Left lung (tissue), 10 donors: ENCODE measurements around the gene TECTB. TPM values are rescaled to one million over a fixed set of nuclear protein-coding genes. Genes with fewer than 3 reads are reported as not detected.

ENCODE experiments used
- ATAC-seq: fragments of 200-7000 bp; cut with Tn5 transposase; one replicate; pipeline ENCODE4 v1.9.1; 2020; ENCODE audit warnings: moderate library complexity
- DNase-seq, 4 donors: peaks; one replicate each; pipeline ENCODE4 v3.0.0-alpha.2; 2013 to 2020
- H3K27ac ChIP-seq, 2 donors: fragments of 200-600 bp; sonication (generic) in 1 of 2; one replicate each; pipeline versions ENCODE4 v1.5.0 to v1.8.0; 2020 to 2021
- H3K27me3 ChIP-seq, 2 donors: fragments of 200-600 bp; sonication (generic) in 1 of 2; one replicate each; pipeline versions ENCODE4 v1.5.0 to v1.8.0; 2020 to 2021
- H3K36me3 ChIP-seq, 2 donors: fragments of 200-600 bp; sonication (generic) in 1 of 2; one replicate each; pipeline versions ENCODE4 v1.5.0 to v1.8.0; 2020 to 2021
- H3K4me1 ChIP-seq, 2 donors: fragments of 200-600 bp; one replicate each; pipeline ENCODE4 v1.8.0; 2021
- H3K4me3 ChIP-seq, 2 donors: fragments of 200-600 bp; sonication (generic) in 1 of 2; one replicate each; pipeline versions ENCODE4 v1.5.0 to v1.8.0; 2020 to 2021; ENCODE audit warnings: mild to moderate bottlenecking in 1 of 2
- H3K9me3 ChIP-seq, 2 donors: fragments of 200-600 bp; sonication (generic) in 1 of 2; one replicate each; pipeline versions ENCODE4 v1.5.0 to v1.8.0; 2020 to 2021
- intact Hi-C, 2 donors: fragments of 100-400 bp; cut with DNase I; formaldehyde crosslinking; loops; one replicate each; pipeline versions ENCODE4 v1.11.2 to v1.14.2; 2022
- polyA plus RNA-seq, 6 donors: library from polyadenylated mRNA; unstranded; fragments of 120-200 nt; gene quantifications; one replicate each; pipeline ENCODE4 v1.2.1, GENCODE V29; 2013; ENCODE audit not compliant: insufficient read length in 6 of 6
- total RNA-seq, 2 donors: library from RNA; stranded (reverse); fragmentation: NEBNext Ultra II Directional; extraction: Animal tissue kit (Norgen Biotek cat#: 25700); gene quantifications; one replicate each; pipeline ENCODE4 v1.2.1, GENCODE V29; 2021
- TF ChIP-seq, protein P1 (sequence below), 2 donors: fragments of 200-600 bp; sonication (generic) in 1 of 2; IDR thresholded peaks; one replicate each; pipeline versions ENCODE4 v1.5.0 to v1.8.0; 2021; ENCODE audit warnings: antibody characterized with exemption in 2 of 2
- donor health status: DM: no; HTN: yes; CAD: no.
- donor health status: DM: no; HTN: no; CAD: no.

Gene TECTB
- total and polyA plus RNA-seq, 8 donors, result not detected

DNA sequence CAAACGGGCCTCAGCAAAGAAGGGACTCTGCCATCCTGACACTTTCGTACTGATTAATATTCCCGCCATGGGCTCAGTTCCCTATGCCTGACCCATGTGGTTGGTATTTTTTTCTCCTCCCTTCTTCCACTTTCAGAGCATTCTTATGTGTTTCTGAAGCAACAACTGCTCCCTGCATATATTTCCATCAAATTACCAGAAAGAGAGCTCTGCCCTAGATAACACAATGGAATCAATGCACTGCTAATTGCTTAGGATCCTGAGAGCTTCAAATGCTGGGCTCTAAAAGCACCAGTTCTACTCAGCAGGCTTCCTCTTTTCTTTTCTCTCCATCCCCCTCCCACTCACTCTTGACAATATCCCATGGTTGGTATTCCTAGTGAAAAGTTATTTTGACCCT lies 5.3 kb downstream of the TECTB start:
- H3K27ac ChIP-seq, result no peak overlapping the region
- peaks cover 0 to 2% of the 10 kb centered on the region in 2 donors for H3K27me3 ChIP-seq
- TF ChIP-seq, protein P1, sequence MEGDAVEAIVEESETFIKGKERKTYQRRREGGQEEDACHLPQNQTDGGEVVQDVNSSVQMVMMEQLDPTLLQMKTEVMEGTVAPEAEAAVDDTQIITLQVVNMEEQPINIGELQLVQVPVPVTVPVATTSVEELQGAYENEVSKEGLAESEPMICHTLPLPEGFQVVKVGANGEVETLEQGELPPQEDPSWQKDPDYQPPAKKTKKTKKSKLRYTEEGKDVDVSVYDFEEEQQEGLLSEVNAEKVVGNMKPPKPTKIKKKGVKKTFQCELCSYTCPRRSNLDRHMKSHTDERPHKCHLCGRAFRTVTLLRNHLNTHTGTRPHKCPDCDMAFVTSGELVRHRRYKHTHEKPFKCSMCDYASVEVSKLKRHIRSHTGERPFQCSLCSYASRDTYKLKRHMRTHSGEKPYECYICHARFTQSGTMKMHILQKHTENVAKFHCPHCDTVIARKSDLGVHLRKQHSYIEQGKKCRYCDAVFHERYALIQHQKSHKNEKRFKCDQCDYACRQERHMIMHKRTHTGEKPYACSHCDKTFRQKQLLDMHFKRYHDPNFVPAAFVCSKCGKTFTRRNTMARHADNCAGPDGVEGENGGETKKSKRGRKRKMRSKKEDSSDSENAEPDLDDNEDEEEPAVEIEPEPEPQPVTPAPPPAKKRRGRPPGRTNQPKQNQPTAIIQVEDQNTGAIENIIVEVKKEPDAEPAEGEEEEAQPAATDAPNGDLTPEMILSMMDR (IDR thresholded peaks at IDR 0.05), result no peak
- H3K36me3 ChIP-seq, result no peaks in the 10 kb centered on the region
- no peak for DNase-seq
- H3K4me1 ChIP-seq, result no peaks in the 10 kb centered on the region
- no peak for ATAC-seq
- H3K9me3 ChIP-seq, result no peaks in the 10 kb centered on the region
- H3K4me3 ChIP-seq, result no peak overlapping the region
- intact Hi-C loops, result no loop called here

DNA sequence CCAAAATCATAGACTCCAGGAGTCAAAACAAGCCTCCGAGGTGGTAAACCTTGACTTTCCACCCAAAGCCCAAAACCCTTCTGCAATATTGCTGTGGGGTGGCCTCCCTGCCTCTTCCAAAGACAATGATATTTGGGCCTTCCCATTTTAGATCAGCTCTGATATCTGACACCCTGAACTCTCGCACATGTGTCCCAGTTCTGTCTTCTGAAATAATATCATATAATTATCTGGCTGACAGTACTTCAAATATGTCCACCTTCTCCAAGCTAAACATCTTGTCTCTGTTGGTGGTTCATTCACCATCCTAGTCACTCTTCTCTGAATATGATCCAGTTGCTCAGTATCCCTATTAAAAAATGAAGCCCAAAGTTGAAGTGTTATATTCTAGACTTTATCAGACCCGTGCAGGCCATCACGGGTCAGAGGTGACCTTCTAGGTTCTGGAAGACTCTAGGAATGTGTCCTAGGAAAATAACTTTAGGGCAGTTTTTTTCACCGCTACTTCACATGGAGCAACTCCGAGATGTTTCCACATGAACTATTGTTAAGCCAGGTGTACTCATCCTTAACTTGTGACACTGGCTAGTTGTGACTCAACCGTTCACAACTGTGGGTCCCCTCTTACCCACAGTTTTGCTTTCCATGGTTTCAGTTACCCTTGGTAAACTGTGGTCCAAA lies 6.3 kb downstream of the TECTB start:
- ATAC-seq (no peak), DNase-seq (no peak)
- Histone ChIP-seq H3K4me3 (no peak overlapping the region), H3K9me3 (no peaks in the 10 kb centered on the region), H3K4me1 (no peaks in the 10 kb centered on the region), H3K36me3 (no peaks in the 10 kb centered on the region), H3K27me3 (no peaks in the 10 kb centered on the region), H3K27ac (no peak overlapping the region)
- TF ChIP-seq, protein P1 (IDR thresholded peaks at IDR 0.05), result no peak
- intact Hi-C loops, result no loop called here

DNA sequence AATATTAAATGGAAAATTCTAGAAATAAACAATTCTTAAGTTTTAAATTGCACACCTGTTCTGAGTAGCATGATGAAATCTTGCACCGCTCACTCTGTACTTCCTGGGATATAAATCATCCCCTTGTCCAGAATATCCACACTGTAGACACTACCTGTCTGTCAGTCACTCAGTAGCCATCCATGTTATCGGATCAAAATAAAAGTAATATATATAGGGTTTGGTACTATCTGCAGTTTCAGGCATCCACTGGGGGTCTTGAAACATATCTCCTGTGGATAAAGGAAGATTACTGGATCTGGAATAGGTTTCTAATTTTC lies 6.8 kb downstream of the TECTB start:
- DNase-seq (no peak), ATAC-seq (no peak)
- H3K36me3 ChIP-seq, result no peaks in the 10 kb centered on the region
- H3K9me3 ChIP-seq, result no peaks in the 10 kb centered on the region
- H3K4me3 ChIP-seq, result no peak overlapping the region
- intact Hi-C loops, result no loop called here
- TF ChIP-seq, protein P1 (IDR thresholded peaks at IDR 0.05), result no peak
- H3K4me1 ChIP-seq, result no peaks in the 10 kb centered on the region
- no peaks in the 10 kb centered on the region for H3K27me3 ChIP-seq
- no peak overlapping the region for H3K27ac ChIP-seq

DNA sequence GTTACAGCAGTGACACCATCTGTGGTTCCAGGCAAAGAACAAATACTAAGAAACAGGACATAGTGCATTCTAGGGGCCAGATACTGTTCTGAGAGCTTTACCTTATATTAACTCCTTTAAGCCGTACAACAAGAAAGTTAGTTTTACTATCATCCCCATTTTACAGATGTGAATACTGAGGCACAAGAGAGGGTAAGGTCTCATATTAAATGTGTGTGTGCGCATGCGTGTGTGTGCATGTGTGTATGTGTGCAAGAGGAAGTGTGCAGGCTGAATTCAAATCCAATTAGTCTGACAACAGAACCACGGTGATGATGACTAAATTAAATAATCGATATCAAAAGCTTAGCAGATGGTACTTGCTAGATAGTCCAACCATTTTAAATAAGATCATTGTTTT lies 11.0 kb downstream of the TECTB start:
- Histone ChIP-seq H3K9me3 (no peaks in the 10 kb centered on the region), H3K36me3 (no peaks in the 10 kb centered on the region), H3K27me3 (no peaks in the 10 kb centered on the region), H3K4me1 (peaks cover 0 to 2% of the 10 kb centered on the region in 2 donors), H3K4me3 (no peak overlapping the region), H3K27ac (no peak overlapping the region)
- ATAC-seq (no peak), DNase-seq (no peak)
- intact Hi-C loops, result no loop called here
- TF ChIP-seq, protein P1 (IDR thresholded peaks at IDR 0.05), result no peak

DNA sequence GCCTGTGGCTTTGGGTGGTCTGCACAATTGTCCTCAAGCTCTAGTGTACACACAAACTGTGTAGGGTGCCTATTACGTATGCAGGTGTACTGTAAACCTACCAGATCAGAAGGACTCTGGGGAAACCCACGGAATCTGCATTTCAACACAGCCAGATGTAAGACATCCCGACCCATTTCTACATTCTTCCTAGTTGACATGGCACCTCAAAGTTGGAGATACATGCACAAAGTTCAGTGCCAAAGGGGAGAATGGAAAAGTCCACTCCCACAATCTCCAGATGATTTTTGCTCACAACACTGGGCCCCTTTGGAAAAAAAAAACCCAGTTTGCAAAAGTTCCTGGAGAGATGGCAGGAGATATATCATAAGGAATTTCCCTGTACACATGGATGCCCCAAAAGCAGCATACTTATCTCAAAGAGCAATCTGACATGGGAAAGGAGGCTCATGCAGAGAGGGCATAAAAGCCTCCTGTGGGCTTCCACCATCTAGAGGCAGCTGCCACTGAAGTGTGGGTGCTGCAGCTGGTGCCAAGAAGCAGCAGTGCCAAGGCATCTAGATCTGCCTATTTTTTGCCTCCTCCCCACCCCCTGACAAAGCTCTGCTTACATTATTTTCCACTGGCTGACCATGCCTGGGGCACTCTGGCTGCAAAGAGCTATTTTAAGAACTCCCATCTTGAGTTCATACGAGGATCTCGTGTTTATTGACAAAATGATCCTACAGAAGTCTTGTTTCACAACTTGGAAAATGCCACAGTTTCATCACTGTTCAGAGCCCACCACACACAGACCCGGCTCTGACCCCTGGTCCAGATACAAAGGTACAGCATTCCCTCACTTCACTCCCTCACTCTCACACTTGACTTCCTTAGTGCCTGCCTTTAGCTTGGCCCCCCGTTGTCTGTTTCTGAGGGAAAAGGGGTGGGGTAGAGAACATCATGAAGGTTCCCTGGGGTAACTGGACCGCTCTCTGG lies 12.9 kb downstream of the TECTB start:
- Histone ChIP-seq H3K27me3 (no peaks in the 10 kb centered on the region), H3K4me1 (peaks cover 0 to 2% of the 10 kb centered on the region in 2 donors), H3K27ac (no peak overlapping the region), H3K9me3 (no peaks in the 10 kb centered on the region), H3K4me3 (no peak overlapping the region), H3K36me3 (no peaks in the 10 kb centered on the region)
- TF ChIP-seq, protein P1 (IDR thresholded peaks at IDR 0.05), result no peak
- peak in 1 of 4 donors; percentile 48 for DNase-seq
- ATAC-seq, result peak; percentile 84
- intact Hi-C loops, result no loop called here
